ENCODE results near the gene CYLD.

CYLD gene

GRCh38 chr16:50821586-50821985, 79.7 kb downstream of the CYLD start:
- H3K9ac ChIP-seq: no peak overlapping the region
- peaks cover 3% of the 10 kb centered on the region; the same call in 1 of the 2 replicates for H3K9me3 ChIP-seq
- no peaks in the 10 kb centered on the region for H3K36me3 ChIP-seq

GRCh38 chr16:50822671-50823070, 80.8 kb downstream of the CYLD start:
- no peak overlapping the region for H3K4me3 ChIP-seq
- peaks cover 3% of the 10 kb centered on the region; the same call in 1 of the 2 replicates for H3K9me3 ChIP-seq
- H4K20me1 ChIP-seq: no peaks in the 10 kb centered on the region
- H3K36me3 ChIP-seq: no peaks in the 10 kb centered on the region
- H3K27me3 ChIP-seq: no peaks in the 10 kb centered on the region
- H3K9ac ChIP-seq: no peak overlapping the region
- H3K27ac ChIP-seq: no peak overlapping the region
- no peaks in the 10 kb centered on the region for H3K4me1 ChIP-seq
- H3K4me2 ChIP-seq: no peak overlapping the region
- TF ChIP-seq Cebpa-rat (IDR thresholded peaks at IDR 0.05): no peak

More at GRCh38 chr16:50821586-50821985, 79.7 kb downstream of the CYLD start:
- H4K20me1 ChIP-seq: no peaks in the 10 kb centered on the region
- H3K4me2 ChIP-seq: no peak overlapping the region
- H3K4me1 ChIP-seq: no peaks in the 10 kb centered on the region
- H3K27me3 ChIP-seq: no peaks in the 10 kb centered on the region
- no peak overlapping the region for H3K27ac ChIP-seq
- no peak for TF ChIP-seq Cebpa-rat (IDR thresholded peaks at IDR 0.05)
- no peak overlapping the region for H3K4me3 ChIP-seq

GRCh38 chr16:50826797-50827316, 85.0 kb downstream of the CYLD start:
- H3K4me2 ChIP-seq: no peak overlapping the region
- H3K4me1 ChIP-seq: no peaks in the 10 kb centered on the region
- H3K9me3 ChIP-seq: peaks cover 9% of the 10 kb centered on the region
- H3K27me3 ChIP-seq: no peaks in the 10 kb centered on the region
- no peak overlapping the region for H3K9ac ChIP-seq
- TF ChIP-seq Cebpa-rat (IDR thresholded peaks at IDR 0.05): no peak
- no peaks in the 10 kb centered on the region for H3K36me3 ChIP-seq
- no peaks in the 10 kb centered on the region for H4K20me1 ChIP-seq
- H3K4me3 ChIP-seq: no peak overlapping the region
- no peak overlapping the region for H3K27ac ChIP-seq

GRCh38 chr16:50828164-50828702, 86.3 kb downstream of the CYLD start:
- Histone ChIP-seq H3K4me1 (no peaks in the 10 kb centered on the region), H3K27me3 (no peaks in the 10 kb centered on the region), H3K4me2 (no peak overlapping the region), H3K36me3 (no peaks in the 10 kb centered on the region), H3K9me3 (peaks cover 9% of the 10 kb centered on the region), H3K27ac (no peak overlapping the region), H4K20me1 (no peaks in the 10 kb centered on the region), H3K9ac (no peak overlapping the region), H3K4me3 (no peak overlapping the region)
- TF ChIP-seq Cebpa-rat (IDR thresholded peaks at IDR 0.05): no peak

- H3K4me2 ChIP-seq: no peak overlapping the region
- no peak overlapping the region for H3K4me3 ChIP-seq
- no peak overlapping the region for H3K27ac ChIP-seq
- H4K20me1 ChIP-seq: no peaks in the 10 kb centered on the region
- H3K27me3 ChIP-seq: no peaks in the 10 kb centered on the region
- no peaks in the 10 kb centered on the region for H3K36me3 ChIP-seq
- no peak for TF ChIP-seq Cebpa-rat (IDR thresholded peaks at IDR 0.05)
- H3K9ac ChIP-seq: no peak overlapping the region
- H3K9me3 ChIP-seq: peaks cover 6% of the 10 kb centered on the region
- H3K4me1 ChIP-seq: no peaks in the 10 kb centered on the region
Observed at GRCh38 chr16:50830698-50831097, 88.8 kb downstream of the CYLD start.

- Histone ChIP-seq H3K36me3 (no peaks in the 10 kb centered on the region), H3K4me3 (no peak overlapping the region), H3K4me1 (no peaks in the 10 kb centered on the region), H3K27me3 (no peaks in the 10 kb centered on the region), H3K27ac (no peak overlapping the region), H3K9ac (no peak overlapping the region), H4K20me1 (no peaks in the 10 kb centered on the region), H3K9me3 (peaks cover 6% of the 10 kb centered on the region), H3K4me2 (no peak overlapping the region)
- TF ChIP-seq Cebpa-rat (IDR thresholded peaks at IDR 0.05): no peak
Observed at GRCh38 chr16:50831751-50832150, 89.9 kb downstream of the CYLD start.

- no peaks in the 10 kb centered on the region for H3K4me1 ChIP-seq
- H3K27ac ChIP-seq: no peak overlapping the region
- H3K9me3 ChIP-seq: peaks cover under 1% of the 10 kb centered on the region
- H4K20me1 ChIP-seq: no peaks in the 10 kb centered on the region
- no peaks in the 10 kb centered on the region for H3K36me3 ChIP-seq
- H3K9ac ChIP-seq: no peak overlapping the region
- H3K4me2 ChIP-seq: no peak overlapping the region
- no peak overlapping the region for H3K4me3 ChIP-seq
- TF ChIP-seq Cebpa-rat (IDR thresholded peaks at IDR 0.05): no peak
- H3K27me3 ChIP-seq: no peaks in the 10 kb centered on the region
Observed at GRCh38 chr16:50833929-50834328, 92.0 kb downstream of the CYLD start.

- H4K20me1 ChIP-seq: no peaks in the 10 kb centered on the region
- no peak overlapping the region for H3K4me2 ChIP-seq
- H3K27me3 ChIP-seq: no peaks in the 10 kb centered on the region
- no peaks in the 10 kb centered on the region for H3K4me1 ChIP-seq
- no peak overlapping the region for H3K27ac ChIP-seq
- no peak overlapping the region for H3K4me3 ChIP-seq
- no peaks in the 10 kb centered on the region for H3K36me3 ChIP-seq
- TF ChIP-seq Cebpa-rat (IDR thresholded peaks at IDR 0.05): no peak
- no peak overlapping the region for H3K9ac ChIP-seq
- H3K9me3 ChIP-seq: no peaks in the 10 kb centered on the region
Observed at GRCh38 chr16:50834701-50835100, 92.8 kb downstream of the CYLD start.

GRCh38 chr16:50835358-50836060, 93.6 kb downstream of the CYLD start:
- Histone ChIP-seq H4K20me1 (no peaks in the 10 kb centered on the region), H3K9me3 (no peaks in the 10 kb centered on the region), H3K27me3 (no peaks in the 10 kb centered on the region), H3K4me3 (no peak overlapping the region), H3K4me1 (no peaks in the 10 kb centered on the region), H3K27ac (no peak overlapping the region), H3K9ac (no peak overlapping the region), H3K4me2 (no peak overlapping the region), H3K36me3 (no peaks in the 10 kb centered on the region)
- no peak for TF ChIP-seq Cebpa-rat (IDR thresholded peaks at IDR 0.05)

- Histone ChIP-seq H3K9ac (no peak overlapping the region), H3K9me3 (no peaks in the 10 kb centered on the region), H4K20me1 (no peaks in the 10 kb centered on the region), H3K36me3 (no peaks in the 10 kb centered on the region), H3K4me2 (no peak overlapping the region), H3K4me1 (no peaks in the 10 kb centered on the region), H3K4me3 (no peak overlapping the region), H3K27me3 (no peaks in the 10 kb centered on the region), H3K27ac (no peak overlapping the region)
- TF ChIP-seq Cebpa-rat (IDR thresholded peaks at IDR 0.05): no peak
Observed at GRCh38 chr16:50836121-50836621, 94.3 kb downstream of the CYLD start.
